Measurements from ENCODE around the gene COL5A2.

GRCh38 chr2:189092936-189093335, 86.6 kb downstream of the COL5A2 start:
- TF ChIP-seq CTCF (IDR thresholded peaks at IDR 0.05) (no peak), POLR2A (IDR thresholded peaks at IDR 0.05) (no peak)

Measured in lower leg skin (tissue), 3 donors.